WTC11 (cell line): ENCODE measurements around the gene TTC1. TPM values are rescaled to one million over a fixed set of nuclear protein-coding genes. Genes with fewer than 3 reads are reported as not detected.

Source experiments
- ATAC-seq: fragments of 200-7000 bp; cut with Tn5 transposase; 2 replicates; pipeline ENCODE4 v1.10.0; 2021; ENCODE audit warnings: mild to moderate bottlenecking, moderate library complexity
- CTCF ChIA-PET: fragments of 300-600 bp; sonication (Branson Sonifier 250); formaldehyde crosslinking; loops from one replicate; lab custom pipeline; 2021; ENCODE audit warnings: antibody characterized with exemption; lab: Charles Lee
- POLR2A ChIA-PET: fragments of 350-600 bp; sonication (Branson Sonifier 250); formaldehyde crosslinking; loops from one replicate; lab custom pipeline; 2021; ENCODE audit warnings: antibody characterized with exemption; lab: Charles Lee
- DNase-seq: peaks from one replicate; pipeline ENCODE4 v3.0.0; 2021; ENCODE audit warnings: low spot score
- H3K27ac Mint-ChIP-seq: 2 replicates; pipeline ENCODE4 v1.8.0; 2021; ENCODE audit warnings: mixed read lengths
- H3K27me3 Mint-ChIP-seq: 2 replicates; pipeline ENCODE4 v1.8.0; 2021; ENCODE audit warnings: low read depth, mild to moderate bottlenecking, moderate library complexity, mixed read lengths
- H3K36me3 Mint-ChIP-seq: 2 replicates; pipeline ENCODE4 v1.8.0; 2021; ENCODE audit warnings: mixed read lengths
- H3K4me1 Mint-ChIP-seq: 2 replicates; pipeline ENCODE4 v1.8.0; 2022; ENCODE audit warnings: mixed read lengths
- H3K4me3 Mint-ChIP-seq: 2 replicates; pipeline ENCODE4 v1.8.0; 2021; ENCODE audit warnings: mild to moderate bottlenecking, moderate library complexity, mixed read lengths
- H3K9me3 Mint-ChIP-seq: 2 replicates; pipeline ENCODE4 v1.8.0; 2021; ENCODE audit warnings: mixed read lengths
- AR ChIP-seq: fragments of 250-450 bp; sonication (Bioruptor Pico); IDR thresholded peaks from 2 replicates; pipeline ENCODE4 v1.9.0; 2021; ENCODE audit warnings: mild to moderate bottlenecking
- CREB1 ChIP-seq: sonication (generic); formaldehyde crosslinking; IDR thresholded peaks from 2 replicates; pipeline ENCODE4 v1.8.0; 2023; ENCODE audit warnings: mild to moderate bottlenecking, missing genetic modification reagents
- EMX1 ChIP-seq: fragments of 250-450 bp; sonication (Bioruptor Pico); IDR thresholded peaks from 2 replicates; pipeline ENCODE4 v1.8.0; 2021; ENCODE audit warnings: mild to moderate bottlenecking
- ESRRA ChIP-seq: sonication (generic); formaldehyde crosslinking; IDR thresholded peaks from 2 replicates; pipeline ENCODE4 v1.8.1; 2022; ENCODE audit warnings: mild to moderate bottlenecking, missing genetic modification reagents, borderline replicate concordance
- FOXJ3 ChIP-seq: sonication (generic); formaldehyde crosslinking; IDR thresholded peaks from 2 replicates; pipeline ENCODE4 v1.9.0; 2021; ENCODE audit warnings: missing genetic modification reagents, mild to moderate bottlenecking, borderline replicate concordance
- HMGA2 ChIP-seq: fragments of 250-450 bp; sonication (Bioruptor Pico); IDR thresholded peaks from 2 replicates; pipeline ENCODE4 v1.4.0; 2021; ENCODE audit warnings: mild to moderate bottlenecking, moderate library complexity
- IRF1 ChIP-seq: sonication (generic); formaldehyde crosslinking; IDR thresholded peaks from 2 replicates; pipeline ENCODE4 v1.8.0; 2023; ENCODE audit warnings: missing genetic modification reagents
- NFYB ChIP-seq: sonication (generic); formaldehyde crosslinking; conservative IDR thresholded peaks from 2 replicates; pipeline ENCODE4 v1.8.0; 2022; ENCODE audit warnings: low read depth, missing genetic modification reagents
- SMAD3 ChIP-seq: sonication (generic); formaldehyde crosslinking; IDR thresholded peaks from 2 replicates; pipeline ENCODE4 v1.8.0; 2022; ENCODE audit warnings: missing genetic modification reagents, mild to moderate bottlenecking, borderline replicate concordance
- TP53 ChIP-seq: sonication (generic); formaldehyde crosslinking; IDR thresholded peaks from 2 replicates; pipeline ENCODE4 v1.8.1; 2023; ENCODE audit warnings: mild to moderate bottlenecking, missing genetic modification reagents
- ZNF219 ChIP-seq: sonication (generic); formaldehyde crosslinking; IDR thresholded peaks from 2 replicates; pipeline ENCODE4 v1.8.0; 2023; ENCODE audit warnings: missing genetic modification reagents, mild to moderate bottlenecking, borderline replicate concordance
- ZNF512 ChIP-seq: sonication (generic); formaldehyde crosslinking; IDR thresholded peaks from 2 replicates; pipeline ENCODE4 v1.8.1; 2022; ENCODE audit warnings: missing genetic modification reagents, borderline replicate concordance
- total RNA-seq: library from RNA; stranded (reverse); gene quantifications from 3 replicates; pipeline ENCODE4 v1.2.3, GENCODE V29; 2021
- TF ChIP-seq, protein P1 (sequence below): fragments of 250-450 bp; sonication (Bioruptor Pico); IDR thresholded peaks from 2 replicates; pipeline ENCODE4 v1.9.0; 2021; ENCODE audit warnings: moderate library complexity, mild to moderate bottlenecking, inconsistent platforms, borderline replicate concordance

TTC1 gene
- total RNA-seq, 1 experiment from 2014 or later, result 47.4 TPM

DNA sequence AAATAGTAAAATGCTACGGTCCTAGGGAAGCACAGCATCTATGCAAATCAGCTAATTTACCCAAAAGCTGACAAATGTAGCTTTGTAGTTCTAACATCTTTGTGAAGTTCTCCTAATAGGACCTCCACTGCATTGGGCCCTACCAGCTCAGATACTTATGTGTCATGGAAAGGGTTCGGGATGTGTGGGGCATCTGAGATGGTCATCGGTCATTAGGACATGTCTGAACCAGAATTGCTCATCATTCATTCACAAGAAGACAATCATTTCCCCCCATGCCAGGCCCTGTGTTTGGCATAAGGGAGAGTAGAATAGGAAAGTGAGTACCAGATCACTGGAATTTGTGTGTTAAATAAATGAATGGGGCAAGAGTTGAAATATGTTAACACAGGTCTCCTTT, 74.6 kb downstream of the TTC1 start (continued):
- no peak for TF ChIP-seq AR (CRISPR knock-in tag)

GRCh38 chr5:160084144-160084543, 75.2 kb downstream of the TTC1 start:
- Mint-ChIP-seq H3K9me3 (no peaks in the 10 kb centered on the region), H3K4me1 (peaks cover 29% of the 10 kb centered on the region)
- CTCF ChIA-PET, result interaction anchor here (1.2 to 2.0 kb wide), 2 partner anchors 261 to 354 kb away, joined by 4 to 5 read pairs; no protein-coding TSS in a partner anchor

DNA sequence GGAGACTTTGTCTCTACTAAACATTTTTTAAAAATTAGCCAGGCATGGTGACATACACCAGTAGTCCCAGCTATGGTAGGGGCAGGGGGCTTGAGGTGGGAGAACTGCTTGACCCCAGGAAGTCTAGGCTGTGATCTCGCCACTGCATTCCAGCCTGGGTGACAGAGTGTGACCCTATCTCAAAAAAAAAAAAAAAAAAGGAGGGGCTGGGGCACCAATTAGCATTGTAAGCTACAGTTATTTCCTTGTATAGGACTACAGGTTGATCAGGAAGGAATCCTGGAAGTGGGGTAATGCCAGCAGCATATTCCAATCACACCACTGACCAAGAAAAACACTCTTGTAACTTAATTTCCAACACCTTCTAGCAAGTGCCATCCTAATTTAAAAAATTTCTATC, 78.3 kb downstream of the TTC1 start:
- CTCF ChIA-PET, result interaction anchor here (0.6 kb wide), 1 partner anchor 24 kb away, joined by 3 read pairs; no protein-coding TSS in a partner anchor
- TF ChIP-seq FOXJ3 (CRISPR knock-in tag) (no peak), CREB1 (CRISPR knock-in tag) (no peak), IRF1 (CRISPR knock-in tag) (no peak), AR (CRISPR knock-in tag) (no peak)
- TF ChIP-seq, protein P1, sequence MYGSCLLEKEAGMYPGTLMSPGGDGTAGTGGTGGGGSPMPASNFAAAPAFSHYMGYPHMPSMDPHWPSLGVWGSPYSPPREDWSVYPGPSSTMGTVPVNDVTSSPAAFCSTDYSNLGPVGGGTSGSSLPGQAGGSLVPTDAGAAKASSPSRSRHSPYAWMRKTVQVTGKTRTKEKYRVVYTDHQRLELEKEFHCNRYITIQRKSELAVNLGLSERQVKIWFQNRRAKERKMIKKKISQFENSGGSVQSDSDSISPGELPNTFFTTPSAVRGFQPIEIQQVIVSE, result no peak
- H3K27ac Mint-ChIP-seq, result no peak overlapping the region
- H3K4me3 Mint-ChIP-seq, result no peak overlapping the region
- peaks cover 2% of the 10 kb centered on the region for H3K36me3 Mint-ChIP-seq
- DNase-seq (no peak), ATAC-seq (no peak; the same call in 1 of the 2 replicates)
- H3K9me3 Mint-ChIP-seq, result no peaks in the 10 kb centered on the region
- H3K27me3 Mint-ChIP-seq, result no peaks in the 10 kb centered on the region; the same call in 1 of the 2 replicates
- H3K4me1 Mint-ChIP-seq, result peaks cover 23% of the 10 kb centered on the region
- POLR2A ChIA-PET, result interaction anchor here (0.6 kb wide), 1 partner anchor 15 kb away, joined by 4 read pairs; no protein-coding TSS in a partner anchor

More at GRCh38 chr5:160084144-160084543, 75.2 kb downstream of the TTC1 start:
- ATAC-seq (no peak), DNase-seq (no peak)
- H3K36me3 Mint-ChIP-seq, result peaks cover 9% of the 10 kb centered on the region
- no peak for TF ChIP-seq HMGA2
- no peak for TF ChIP-seq EMX1 (CRISPR knock-in tag)
- no peak for TF ChIP-seq TP53 (CRISPR knock-in tag)
- no peak for TF ChIP-seq SMAD3 (CRISPR knock-in tag)
- TF ChIP-seq ESRRA (CRISPR knock-in tag), result no peak
- TF ChIP-seq NFYB, result no peak
- TF ChIP-seq ZNF512 (CRISPR knock-in tag), result no peak
- TF ChIP-seq ZNF219, result no peak
- TF ChIP-seq, all 79 proteins: peak for 0
- no peaks in the 10 kb centered on the region; the same call in 1 of the 2 replicates for H3K27me3 Mint-ChIP-seq
- H3K4me3 Mint-ChIP-seq, result no peak overlapping the region
- H3K27ac Mint-ChIP-seq, result no peak overlapping the region
- POLR2A ChIA-PET, result interaction anchor here (0.5 kb wide), 1 partner anchor 9 kb away, joined by 4 read pairs; no protein-coding TSS in a partner anchor
